Left ventricle myocardium inferior (tissue), 1 donor: Measurements from ENCODE around the gene DLGAP4. TPM values are rescaled to one million over a fixed set of nuclear protein-coding genes. Genes with fewer than 3 reads are reported as not detected.

ENCODE experiments used
- DNase-seq: peaks from one replicate; pipeline ENCODE4 v3.0.0-alpha.2; 2020
- H3K27ac ChIP-seq: fragments of 200-600 bp; replicated peaks from 2 replicates; pipeline ENCODE4 v1.8.0; 2021
- H3K27me3 ChIP-seq: fragments of 200-600 bp; 2 replicates; pipeline ENCODE4 v1.8.0; 2021; ENCODE audit warnings: low read depth
- H3K36me3 ChIP-seq: fragments of 200-600 bp; 2 replicates; pipeline ENCODE4 v1.8.0; 2021
- H3K4me1 ChIP-seq: fragments of 200-600 bp; 2 replicates; pipeline ENCODE4 v1.8.0; 2021
- H3K4me3 ChIP-seq: fragments of 200-600 bp; 2 replicates; pipeline ENCODE4 v1.8.0; 2021; ENCODE audit warnings: mild to moderate bottlenecking, moderate library complexity
- H3K9me3 ChIP-seq: fragments of 200-600 bp; replicated peaks from 2 replicates; pipeline ENCODE4 v1.8.0; 2021
- CTCF ChIP-seq: fragments of 200-600 bp; IDR thresholded peaks from 2 replicates; pipeline ENCODE4 v1.8.0; 2021; ENCODE audit warnings: antibody characterized with exemption, mild to moderate bottlenecking, borderline replicate concordance
- intact Hi-C: fragments of 100-400 bp; cut with micrococcal nuclease; formaldehyde crosslinking; loops from one replicate; pipeline ENCODE4 v1.11.0; 2022
- total RNA-seq: library from RNA; stranded (reverse); fragmentation: NEBNext Ultra II Directional; extraction: Animal tissue kit (Norgen Biotek cat#: 25700); gene quantifications from one replicate; pipeline ENCODE4 v1.2.1, GENCODE V29; 2021
- donor health status: DM: no; HTN: yes; CAD: no; lungs with severe emphysema.

DLGAP4 gene
- total RNA-seq, 1 donor from 2014 or later: 51.7 TPM

- no peak for TF ChIP-seq CTCF
- no peak for DNase-seq
- H3K36me3 ChIP-seq: no peaks in the 10 kb centered on the region
- no peaks in the 10 kb centered on the region for H3K4me1 ChIP-seq
- intact Hi-C loops: no loop called here
- peaks cover 72% of the 10 kb centered on the region for H3K27me3 ChIP-seq
- no peaks in the 10 kb centered on the region for H3K9me3 ChIP-seq
- H3K4me3 ChIP-seq: no peak overlapping the region
- no peak overlapping the region for H3K27ac ChIP-seq
Observed at GRCh38 chr20:36360429-36360828, 54.3 kb downstream of the DLGAP4 start.

GRCh38 chr20:36361406-36361805 lies 55.3 kb downstream of the DLGAP4 start:
- Histone ChIP-seq H3K9me3 (no peaks in the 10 kb centered on the region), H3K4me1 (no peaks in the 10 kb centered on the region), H3K27ac (no peak overlapping the region), H3K36me3 (no peaks in the 10 kb centered on the region), H3K27me3 (peaks cover 72% of the 10 kb centered on the region), H3K4me3 (no peak overlapping the region)
- intact Hi-C loops: no loop called here
- TF ChIP-seq CTCF: no peak
- DNase-seq: no peak

GRCh38 chr20:36362261-36362660 lies 56.1 kb downstream of the DLGAP4 start:
- Histone ChIP-seq H3K9me3 (no peaks in the 10 kb centered on the region), H3K4me3 (no peak overlapping the region), H3K4me1 (no peaks in the 10 kb centered on the region), H3K27me3 (peaks cover 73% of the 10 kb centered on the region), H3K27ac (no peak overlapping the region), H3K36me3 (no peaks in the 10 kb centered on the region)
- intact Hi-C loops: no loop called here
- DNase-seq: no peak
- TF ChIP-seq CTCF: no peak

GRCh38 chr20:36362978-36363713 lies 57.0 kb downstream of the DLGAP4 start:
- Histone ChIP-seq H3K27me3 (peaks cover 73% of the 10 kb centered on the region), H3K4me3 (no peak overlapping the region), H3K36me3 (no peaks in the 10 kb centered on the region), H3K9me3 (no peaks in the 10 kb centered on the region), H3K27ac (no peak overlapping the region), H3K4me1 (no peaks in the 10 kb centered on the region)
- TF ChIP-seq CTCF: no peak
- DNase-seq: no peak
- intact Hi-C loops: no loop called here

GRCh38 chr20:36364506-36364905 lies 58.4 kb downstream of the DLGAP4 start:
- Histone ChIP-seq H3K9me3 (no peaks in the 10 kb centered on the region), H3K27me3 (peaks cover 74% of the 10 kb centered on the region), H3K27ac (no peak overlapping the region), H3K4me1 (no peaks in the 10 kb centered on the region), H3K4me3 (no peak overlapping the region), H3K36me3 (no peaks in the 10 kb centered on the region)
- TF ChIP-seq CTCF: no peak
- DNase-seq: no peak
- intact Hi-C loops: no loop called here
